GM18867 (cell line): ENCODE results near the gene WIPI1.
"Not testable (repeated sequence)": the region's sequence is repeated elsewhere in the genome, so short reads cannot be mapped to it uniquely, and the experiment has no call there.

ENCODE experiments used
- ATAC-seq: cut with Tn5 transposase; IDR thresholded peaks from one replicate; pipeline ENCODE4 v1.9.1; 2021; ENCODE audit warnings: mild to moderate bottlenecking, moderate library complexity; ENCODE audit not compliant: unreplicated experiment

WIPI1 gene

DNA sequence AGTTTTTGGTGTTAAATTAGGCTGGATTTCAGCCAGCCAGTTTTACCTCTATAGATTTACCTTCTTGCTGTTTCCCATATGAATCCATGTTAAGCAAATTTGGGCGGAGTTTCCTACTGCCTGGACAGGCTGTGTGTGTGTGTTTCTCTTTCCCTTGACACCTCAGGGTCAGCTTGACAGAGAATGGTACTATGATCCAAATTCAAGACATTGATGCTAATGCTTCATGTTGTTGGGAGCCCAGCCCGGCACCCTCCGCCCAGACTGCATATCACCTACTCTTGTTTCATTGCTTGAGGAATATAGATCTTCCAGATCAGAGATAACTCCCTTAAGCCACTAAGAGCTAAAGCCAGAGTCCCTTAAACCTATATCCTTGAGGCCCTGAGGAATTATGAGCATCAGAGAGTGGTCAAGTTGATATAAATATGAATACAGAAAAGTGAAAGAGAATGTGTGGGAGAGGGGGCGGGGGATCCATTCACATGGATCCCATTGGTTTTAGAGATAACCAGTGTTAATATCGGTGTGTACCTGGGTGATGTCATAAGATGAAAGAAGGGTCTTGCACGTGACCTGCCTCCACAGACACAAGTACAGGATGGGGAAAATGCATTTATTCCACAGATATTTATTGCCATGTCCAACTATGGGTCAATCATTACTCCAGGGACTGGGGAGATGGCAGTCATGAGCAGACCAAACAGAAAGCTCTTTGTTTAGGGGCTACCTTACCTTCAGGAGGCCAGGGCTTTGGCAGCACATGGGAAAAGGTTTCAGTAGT lies 69.7 kb downstream of the WIPI1 start:
- ATAC-seq: no peak

DNA sequence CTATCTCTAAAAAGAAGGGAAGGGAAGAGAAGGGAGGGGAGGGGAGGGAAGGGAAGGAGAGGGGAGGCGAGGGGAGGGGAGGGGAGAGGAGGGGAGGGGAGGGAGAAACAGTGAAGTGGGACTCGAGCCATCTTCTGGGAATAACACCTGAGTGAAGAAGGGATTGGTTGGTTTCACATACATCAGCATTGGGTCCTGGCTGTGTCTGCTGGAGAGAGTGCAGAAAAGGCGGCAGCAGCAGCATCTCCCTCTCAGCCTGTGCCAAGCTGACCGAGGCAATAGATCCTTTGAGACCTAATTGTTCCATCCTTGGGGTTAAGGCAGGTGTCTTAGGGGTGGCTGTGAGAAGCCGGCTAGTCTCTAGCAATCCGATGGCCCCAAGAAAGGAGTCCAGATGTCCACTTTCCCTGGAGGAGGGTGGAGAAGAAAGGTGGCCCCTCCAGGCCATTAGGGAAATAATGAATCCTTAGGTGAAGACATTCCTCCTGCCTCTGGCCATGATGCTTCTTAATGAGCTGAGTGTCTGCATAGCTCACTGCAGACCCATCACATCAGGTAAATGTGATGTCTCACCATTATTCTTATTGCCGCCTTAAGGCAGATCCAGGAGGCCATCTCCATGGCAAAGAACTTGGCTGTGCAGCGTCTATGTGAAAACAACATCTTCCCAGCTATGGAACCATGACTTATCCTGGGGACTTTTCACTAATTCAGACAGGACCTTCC lies 71.6 kb downstream of the WIPI1 start:
- no peak for ATAC-seq

- no peak for ATAC-seq
These were observed 72.4 kb downstream of the WIPI1 start for GRCh38 chr17:68384941-68385340.

DNA sequence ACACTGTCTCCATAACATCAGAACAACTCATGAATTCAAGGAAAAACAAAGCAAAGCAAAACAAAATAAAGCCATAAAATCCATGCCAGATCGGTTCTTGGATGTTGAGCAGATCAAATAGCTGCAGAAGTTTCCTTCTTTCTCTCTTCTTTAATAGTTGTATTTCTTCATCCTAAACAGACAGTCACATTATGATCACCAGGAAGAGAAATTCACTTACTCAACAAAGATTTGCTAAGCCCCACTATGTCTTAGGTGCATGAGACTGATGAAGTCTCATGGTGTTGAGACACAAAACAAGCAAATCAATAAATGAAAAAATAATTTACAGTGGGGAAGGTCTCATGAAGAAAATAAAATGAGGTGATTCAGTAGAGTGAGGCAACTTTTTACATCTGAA lies 72.8 kb downstream of the WIPI1 start:
- ATAC-seq: no peak

- ATAC-seq: no peak
These were observed 73.6 kb downstream of the WIPI1 start for GRCh38 chr17:68383443-68384321.

- ATAC-seq: no peak
These were observed 74.2 kb downstream of the WIPI1 start for GRCh38 chr17:68383120-68383442.

DNA sequence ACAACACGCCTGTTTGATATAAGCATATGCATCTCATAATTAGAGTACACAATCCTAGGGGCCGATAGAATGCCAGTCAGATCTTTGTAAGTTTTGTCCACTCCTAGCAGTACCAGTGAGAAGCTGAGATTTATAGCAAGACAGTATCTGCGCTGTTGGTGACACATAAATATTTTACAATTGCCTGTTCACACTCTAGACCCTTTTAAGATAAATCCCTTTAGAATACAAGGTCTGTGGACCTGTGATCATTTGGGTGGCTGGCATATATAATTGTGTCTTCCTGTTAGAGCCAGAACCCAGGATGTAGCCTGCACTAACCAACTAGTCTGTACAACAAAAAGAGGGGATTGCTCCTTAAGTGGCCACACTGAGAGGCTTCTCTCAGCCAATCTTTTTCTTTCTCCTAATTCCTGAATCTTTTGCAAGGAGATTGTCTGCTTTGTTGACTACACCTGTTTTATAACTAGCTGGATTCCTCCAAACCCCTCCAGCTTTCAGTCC lies 74.7 kb downstream of the WIPI1 start:
- ATAC-seq: no peak

DNA sequence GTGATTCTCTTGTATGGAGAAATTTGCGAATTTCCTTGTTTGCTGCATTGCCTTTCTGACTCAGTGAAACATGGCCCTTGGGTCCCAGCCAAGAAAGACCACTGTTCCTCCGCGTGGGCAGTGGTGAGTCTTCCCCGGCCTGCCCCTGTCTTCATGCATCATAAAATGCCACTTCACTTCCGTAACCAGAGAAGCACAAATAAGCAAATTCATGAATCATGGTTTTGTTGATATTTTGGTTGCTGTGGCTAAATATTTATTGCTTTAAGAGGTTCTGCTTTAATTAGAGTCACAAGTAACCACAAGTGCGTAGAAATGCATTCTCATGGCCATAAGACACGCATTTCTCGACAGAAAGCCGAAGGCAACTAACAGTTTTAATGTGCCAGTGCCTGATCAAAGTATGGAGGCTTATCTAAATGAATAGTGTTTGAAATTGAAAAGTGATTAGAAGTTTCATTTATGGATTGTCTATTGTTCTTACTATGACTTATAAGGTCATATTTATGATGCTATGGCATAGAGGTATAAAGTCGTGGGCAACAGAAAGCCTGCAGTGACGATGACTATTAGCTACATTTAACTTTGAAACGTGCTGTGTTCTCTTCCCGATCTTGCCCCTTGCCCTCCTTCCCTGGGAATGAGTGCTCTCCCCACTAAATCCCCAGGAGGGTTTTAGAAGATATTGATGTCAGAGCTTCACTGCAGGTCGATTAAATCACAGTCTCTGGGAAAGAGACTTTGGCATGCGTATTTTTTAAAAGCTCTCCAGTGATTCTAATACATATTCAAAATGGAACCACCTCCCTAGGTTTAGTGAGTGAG lies 76.0 kb downstream of the WIPI1 start:
- peak; percentile 53 for ATAC-seq

GRCh38 chr17:68379692-68380677 lies 77.3 kb downstream of the WIPI1 start:
- ATAC-seq: no peak

DNA sequence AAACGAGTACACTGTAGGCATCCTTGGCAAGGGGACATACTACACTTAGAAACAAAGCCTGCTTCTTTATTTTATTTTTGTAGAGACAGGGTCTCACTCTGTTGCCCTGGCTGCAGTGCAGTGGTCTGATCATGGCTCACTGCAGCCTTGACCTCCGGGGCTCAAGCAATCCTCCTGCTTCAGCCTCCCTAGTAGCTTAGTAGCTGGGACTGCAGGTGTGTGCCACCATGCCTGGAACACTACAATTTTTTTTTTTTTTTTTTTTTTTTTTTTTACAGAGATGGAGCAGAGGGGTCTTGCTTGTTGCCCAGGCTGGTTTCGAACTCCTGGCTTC lies 78.2 kb downstream of the WIPI1 start:
- no peak for ATAC-seq

- no peak for ATAC-seq
These were observed 78.8 kb downstream of the WIPI1 start for GRCh38 chr17:68378268-68379176.

- ATAC-seq: no peak
These were observed 79.5 kb downstream of the WIPI1 start for GRCh38 chr17:68377771-68378267.

DNA sequence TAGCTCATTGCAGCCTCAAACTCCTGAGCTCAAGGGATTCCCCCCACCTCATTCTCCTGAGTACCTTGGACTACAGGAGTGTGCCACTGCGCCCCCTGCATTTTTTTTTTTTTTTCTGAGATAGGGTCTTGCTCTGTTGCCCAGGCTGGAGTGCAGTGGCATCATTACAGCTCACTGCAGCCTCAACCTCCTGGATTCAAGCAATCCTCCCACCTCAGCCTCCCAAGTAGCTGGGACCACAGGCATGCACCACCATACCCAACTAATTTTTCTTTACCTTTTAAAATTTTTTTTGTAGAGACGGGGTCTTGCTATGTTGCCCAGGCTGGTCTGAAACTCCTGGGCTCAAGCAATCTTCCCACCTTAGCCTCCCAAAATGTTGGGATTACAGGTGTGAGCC lies 81.1 kb downstream of the WIPI1 start:
- ATAC-seq: not testable (repeated sequence)

DNA sequence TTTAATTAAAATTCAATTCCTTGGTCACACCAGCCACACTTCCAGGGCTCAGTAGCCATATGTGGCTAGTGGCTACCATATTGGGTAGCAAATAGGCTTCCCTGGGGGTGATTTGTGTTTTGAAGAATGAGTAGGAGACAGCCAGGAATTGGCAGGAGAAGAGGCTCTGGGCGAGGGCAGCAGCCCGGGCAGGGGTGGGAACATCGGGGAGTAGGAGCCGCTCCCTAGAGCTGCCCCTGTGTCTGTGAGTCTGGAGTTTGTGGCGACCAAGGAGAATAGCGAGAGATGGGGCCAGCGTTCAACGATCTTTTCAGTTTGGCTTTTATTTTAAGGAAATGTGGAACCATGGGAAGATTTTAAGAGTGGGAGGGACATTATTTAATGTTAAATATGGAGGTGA lies 81.7 kb downstream of the WIPI1 start:
- ATAC-seq: no peak
